ENCODE measurements around the gene ARHGAP19. TPM values are rescaled to one million over a fixed set of nuclear protein-coding genes. Genes with fewer than 3 reads are reported as not detected.

The ARHGAP19 gene
- total RNA-seq, 4 donors from 2014 or later = 37.5 to 109 (median 77.7) TPM

DNA sequence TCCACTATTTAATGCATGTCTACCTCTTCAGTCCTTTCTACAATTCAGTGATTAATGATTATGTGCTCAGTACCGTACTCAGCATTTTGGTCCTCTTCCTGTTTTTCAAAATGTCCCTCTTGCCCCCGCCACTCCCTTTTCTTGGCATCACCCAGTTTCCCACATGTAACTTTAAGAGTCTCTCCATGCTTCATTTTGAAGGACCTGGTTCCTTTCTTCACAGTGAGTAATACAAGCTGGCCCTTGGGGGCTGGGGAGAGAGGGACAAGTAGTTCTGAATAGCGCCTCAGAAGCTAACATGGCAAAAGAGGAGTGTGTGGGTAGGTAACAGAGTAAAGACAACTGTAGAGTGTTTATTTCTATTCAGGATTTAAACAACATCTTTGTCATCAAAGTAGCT, 72.1 kb downstream of the ARHGAP19 start:
- Histone ChIP-seq H3K4me1 (peaks cover 0 to 7% (median 0%) of the 10 kb centered on the region in 4 donors), H3K27me3 (no peaks in the 10 kb centered on the region), H3K36me3 (peaks cover 0 to 53% (median 0%) of the 10 kb centered on the region in 3 donors), H3K9me3 (no peaks in the 10 kb centered on the region), H3K4me3 (no peak overlapping the region), H3K27ac (no peak overlapping the region)
- DNase-seq (ENCODE audit: low spot score in 2 of 2) = no peak
- 78 to 85% methylated on average over 3 of the region's 3 CpGs for WGBS, 2 donors
- TF ChIP-seq POLR2A (IDR thresholded peaks at IDR 0.05) (no peak), EP300 (IDR thresholded peaks at IDR 0.05) (no peak)
- TF ChIP-seq, protein P1, sequence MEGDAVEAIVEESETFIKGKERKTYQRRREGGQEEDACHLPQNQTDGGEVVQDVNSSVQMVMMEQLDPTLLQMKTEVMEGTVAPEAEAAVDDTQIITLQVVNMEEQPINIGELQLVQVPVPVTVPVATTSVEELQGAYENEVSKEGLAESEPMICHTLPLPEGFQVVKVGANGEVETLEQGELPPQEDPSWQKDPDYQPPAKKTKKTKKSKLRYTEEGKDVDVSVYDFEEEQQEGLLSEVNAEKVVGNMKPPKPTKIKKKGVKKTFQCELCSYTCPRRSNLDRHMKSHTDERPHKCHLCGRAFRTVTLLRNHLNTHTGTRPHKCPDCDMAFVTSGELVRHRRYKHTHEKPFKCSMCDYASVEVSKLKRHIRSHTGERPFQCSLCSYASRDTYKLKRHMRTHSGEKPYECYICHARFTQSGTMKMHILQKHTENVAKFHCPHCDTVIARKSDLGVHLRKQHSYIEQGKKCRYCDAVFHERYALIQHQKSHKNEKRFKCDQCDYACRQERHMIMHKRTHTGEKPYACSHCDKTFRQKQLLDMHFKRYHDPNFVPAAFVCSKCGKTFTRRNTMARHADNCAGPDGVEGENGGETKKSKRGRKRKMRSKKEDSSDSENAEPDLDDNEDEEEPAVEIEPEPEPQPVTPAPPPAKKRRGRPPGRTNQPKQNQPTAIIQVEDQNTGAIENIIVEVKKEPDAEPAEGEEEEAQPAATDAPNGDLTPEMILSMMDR (IDR thresholded peaks at IDR 0.05) = no peak

GRCh38 chr10:97217299-97217698, 75.1 kb downstream of the ARHGAP19 start:
- 61 to 77% methylated on average over 3 of the region's 3 CpGs for WGBS, 2 donors
- H3K4me1 ChIP-seq = no peaks in the 10 kb centered on the region
- no peaks in the 10 kb centered on the region for H3K9me3 ChIP-seq
- no peak overlapping the region for H3K4me3 ChIP-seq
- no peaks in the 10 kb centered on the region for H3K27me3 ChIP-seq
- no peak for DNase-seq (ENCODE audit: low spot score in 2 of 2)
- TF ChIP-seq, protein P1 (IDR thresholded peaks at IDR 0.05) = no peak
- TF ChIP-seq POLR2A (IDR thresholded peaks at IDR 0.05) = no peak
- TF ChIP-seq EP300 (IDR thresholded peaks at IDR 0.05) = no peak
- peaks cover 0 to 24% (median 0%) of the 10 kb centered on the region in 3 donors for H3K36me3 ChIP-seq
- no peak overlapping the region for H3K27ac ChIP-seq

DNA sequence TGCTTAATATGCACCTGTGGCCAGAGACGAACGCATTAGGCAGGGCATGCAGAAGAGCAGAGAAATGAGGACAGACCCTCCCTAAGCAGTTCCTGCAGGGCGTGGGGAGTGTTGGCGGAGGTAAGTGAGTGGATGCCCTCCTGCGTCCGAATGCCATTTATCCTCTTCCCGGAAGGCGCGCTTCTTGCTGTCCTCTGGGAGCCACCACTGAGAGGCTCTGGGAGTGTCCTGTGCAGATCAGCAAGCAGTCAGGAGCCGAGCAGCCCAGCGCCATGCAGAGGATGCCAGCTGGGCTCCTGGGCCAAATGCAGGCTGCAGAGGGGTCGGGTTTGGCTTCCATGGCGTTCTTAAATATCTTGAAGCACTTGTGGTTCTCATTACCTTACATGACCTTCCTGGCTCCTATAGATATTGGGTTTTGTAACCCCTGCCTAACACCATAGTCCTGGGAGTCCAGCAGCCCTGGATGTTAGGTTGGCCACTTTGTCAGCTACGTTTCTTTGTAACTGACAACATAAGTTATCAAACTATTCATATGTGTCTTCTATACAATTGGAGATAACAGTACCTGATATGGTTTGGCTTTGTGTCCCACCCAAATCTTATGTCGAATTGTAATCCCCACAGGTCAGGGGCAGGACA, 76.7 kb downstream of the ARHGAP19 start:
- H3K4me3 ChIP-seq = no peak overlapping the region
- H3K4me1 ChIP-seq = no peaks in the 10 kb centered on the region
- H3K9me3 ChIP-seq = no peaks in the 10 kb centered on the region
- no peaks in the 10 kb centered on the region for H3K27me3 ChIP-seq
- H3K27ac ChIP-seq = no peak overlapping the region
- peaks cover 0 to 13% (median 0%) of the 10 kb centered on the region in 3 donors for H3K36me3 ChIP-seq
- TF ChIP-seq EP300 (IDR thresholded peaks at IDR 0.05) (no peak), POLR2A (IDR thresholded peaks at IDR 0.05) (no peak)
- TF ChIP-seq, protein P1 (IDR thresholded peaks at IDR 0.05) = no peak
- WGBS, 2 donors = 85 to 91% methylated on average over 15 of the region's 15 CpGs
- DNase-seq (ENCODE audit: low spot score in 2 of 2) = no peak

GRCh38 chr10:97213431-97213830, 79.0 kb downstream of the ARHGAP19 start:
- Histone ChIP-seq H3K27ac (no peak overlapping the region), H3K9me3 (no peaks in the 10 kb centered on the region), H3K27me3 (no peaks in the 10 kb centered on the region), H3K36me3 (peaks cover 0 to 5% (median 0%) of the 10 kb centered on the region in 3 donors), H3K4me3 (no peak overlapping the region), H3K4me1 (no peaks in the 10 kb centered on the region)
- WGBS, 2 donors = 56 to 63% methylated on average over 9 of the region's 9 CpGs
- DNase-seq (ENCODE audit: low spot score in 2 of 2) = no peak
- TF ChIP-seq, protein P1 (IDR thresholded peaks at IDR 0.05) = no peak
- no peak for TF ChIP-seq EP300 (IDR thresholded peaks at IDR 0.05)
- no peak for TF ChIP-seq POLR2A (IDR thresholded peaks at IDR 0.05)

GRCh38 chr10:97211229-97211628, 81.2 kb downstream of the ARHGAP19 start:
- Histone ChIP-seq H3K9me3 (no peaks in the 10 kb centered on the region), H3K27ac (no peak overlapping the region), H3K4me1 (no peaks in the 10 kb centered on the region), H3K4me3 (no peak overlapping the region), H3K36me3 (peaks cover 0 to 5% (median 0%) of the 10 kb centered on the region in 3 donors), H3K27me3 (no peaks in the 10 kb centered on the region)
- TF ChIP-seq POLR2A (IDR thresholded peaks at IDR 0.05) = no peak
- TF ChIP-seq, protein P1 (IDR thresholded peaks at IDR 0.05) = no peak
- TF ChIP-seq EP300 (IDR thresholded peaks at IDR 0.05) = no peak
- WGBS, 2 donors = 89 to 90% methylated on average over 8 to 9 of the region's 9 CpGs
- DNase-seq (ENCODE audit: low spot score in 2 of 2) = no peak

Measured in tibial nerve (tissue), 4 donors.